Prostate gland (tissue), 2 donors: ENCODE data around the gene TMCO4. TPM values are rescaled to one million over a fixed set of nuclear protein-coding genes. Genes with fewer than 3 reads are reported as not detected.

Experiments
- DNase-seq: peaks from one replicate; pipeline ENCODE4 v3.0.0-alpha.2; 2019; ENCODE audit warnings: low spot score
- H3K27ac ChIP-seq, 2 donors: fragments of 200-600 bp; sonication (generic); 2 replicates each; pipeline ENCODE4 v1.5.1; 2017 to 2019
- H3K27me3 ChIP-seq: fragments of 200-600 bp; sonication (generic); replicated peaks from 2 replicates; pipeline ENCODE4 v1.5.1; 2019; ENCODE audit not compliant: insufficient read depth
- H3K36me3 ChIP-seq, 2 donors: fragments of 200-600 bp; sonication (generic); 1 replicate in 1 of 2; 2 replicates in 1 of 2; pipeline versions ENCODE4 v1.5.1 to v1.8.1; 2017 to 2019
- H3K4me1 ChIP-seq: fragments of 200-600 bp; sonication (generic); replicated peaks from 2 replicates; pipeline ENCODE4 v1.5.1; 2019
- H3K4me3 ChIP-seq, 2 donors: fragments of 200-600 bp; sonication (generic); 2 replicates each; pipeline ENCODE4 v1.5.1; 2017 to 2019
- H3K9me3 ChIP-seq: fragments of 200-600 bp; sonication (generic); 2 replicates; pipeline ENCODE4 v1.5.1; 2017
- POLR2A ChIP-seq: fragments of 450-650 bp; IDR thresholded peaks from one replicate; pipeline ENCODE4 v1.6.1; 2016; ENCODE audit warnings: antibody characterized with exemption, mild to moderate bottlenecking
- POLR2AphosphoS5 ChIP-seq: sonication (generic); formaldehyde crosslinking; IDR thresholded peaks from one replicate; pipeline ENCODE4 v1.6.1; 2017; ENCODE audit warnings: antibody characterized with exemption
- WGBS: methylation state at CpG from one replicate; pipeline ENCODE4 v1.1.5; 2018; 5-methylcytosine and 5-hydroxymethylcytosine counted together
- intact Hi-C: fragments of 100-400 bp; cut with DNase I; formaldehyde crosslinking; loops from one replicate; pipeline ENCODE4 v1.14.2; 2022
- total RNA-seq, 2 donors: library from RNA; depleted of rRNA; stranded (reverse); fragments of >200 nt; gene quantifications; one replicate each; pipeline ENCODE4 v1.1.0, GENCODE V29; 2016
- TF ChIP-seq, protein P1 (sequence below), 4 experiments: fragments of 200-600 bp in 2 of 4; fragments of 450-650 bp in 2 of 4; sonication (generic) in 2 of 4; IDR thresholded peaks; 1 replicate in 3 of 4; 2 replicates in 1 of 4; pipeline ENCODE4 v1.5.1; 2016 to 2019; ENCODE audit warnings: antibody characterized with exemption in 4 of 4, mild to moderate bottlenecking in 2 of 4, moderate library complexity in 2 of 4

TMCO4 gene
- total RNA-seq, 2 donors from 2014 or later = 60.5 to 89.9 TPM

DNA sequence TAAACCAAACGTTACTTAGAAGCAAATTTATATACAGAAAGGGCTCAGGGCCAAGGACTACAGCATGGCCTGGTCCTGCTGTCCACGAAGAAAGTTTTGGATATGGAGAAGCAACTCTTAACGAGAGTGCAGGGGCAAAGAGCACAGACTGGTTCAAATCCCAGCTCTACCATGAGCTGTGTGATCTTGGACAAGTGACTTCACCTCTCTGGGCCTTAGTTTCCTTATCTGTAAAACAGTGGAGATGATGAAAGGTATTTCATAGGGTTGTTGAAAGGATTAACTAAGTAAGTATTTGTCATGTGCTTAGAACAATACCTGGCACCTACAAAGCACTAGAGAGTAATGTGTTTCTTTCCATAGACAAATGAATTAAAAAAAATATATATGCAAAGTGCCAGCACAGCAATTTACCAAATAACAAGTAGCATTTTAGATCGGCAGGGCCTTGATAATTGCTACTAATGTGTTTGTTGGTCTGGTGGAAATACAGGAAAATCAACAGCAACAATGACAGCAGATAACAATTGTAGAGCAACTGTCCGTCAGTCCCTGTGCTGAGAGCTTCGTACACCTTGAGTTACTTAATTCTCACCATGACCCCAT is 25.4 kb downstream of the TMCO4 start:
- H3K9me3 ChIP-seq = no peaks in the 10 kb centered on the region
- no peaks in the 10 kb centered on the region for H3K27me3 ChIP-seq
- no peak overlapping the region for H3K4me3 ChIP-seq
- 74% methylated on average over 6 of the region's 6 CpGs for WGBS
- peak overlapping the region in 1 of 2 donors; percentile 7 for H3K27ac ChIP-seq
- no peaks in the 10 kb centered on the region for H3K36me3 ChIP-seq
- intact Hi-C loops = no loop called here
- peaks cover 15% of the 10 kb centered on the region for H3K4me1 ChIP-seq
- TF ChIP-seq POLR2A (no peak), POLR2AphosphoS5 (no peak)
- TF ChIP-seq, protein P1, sequence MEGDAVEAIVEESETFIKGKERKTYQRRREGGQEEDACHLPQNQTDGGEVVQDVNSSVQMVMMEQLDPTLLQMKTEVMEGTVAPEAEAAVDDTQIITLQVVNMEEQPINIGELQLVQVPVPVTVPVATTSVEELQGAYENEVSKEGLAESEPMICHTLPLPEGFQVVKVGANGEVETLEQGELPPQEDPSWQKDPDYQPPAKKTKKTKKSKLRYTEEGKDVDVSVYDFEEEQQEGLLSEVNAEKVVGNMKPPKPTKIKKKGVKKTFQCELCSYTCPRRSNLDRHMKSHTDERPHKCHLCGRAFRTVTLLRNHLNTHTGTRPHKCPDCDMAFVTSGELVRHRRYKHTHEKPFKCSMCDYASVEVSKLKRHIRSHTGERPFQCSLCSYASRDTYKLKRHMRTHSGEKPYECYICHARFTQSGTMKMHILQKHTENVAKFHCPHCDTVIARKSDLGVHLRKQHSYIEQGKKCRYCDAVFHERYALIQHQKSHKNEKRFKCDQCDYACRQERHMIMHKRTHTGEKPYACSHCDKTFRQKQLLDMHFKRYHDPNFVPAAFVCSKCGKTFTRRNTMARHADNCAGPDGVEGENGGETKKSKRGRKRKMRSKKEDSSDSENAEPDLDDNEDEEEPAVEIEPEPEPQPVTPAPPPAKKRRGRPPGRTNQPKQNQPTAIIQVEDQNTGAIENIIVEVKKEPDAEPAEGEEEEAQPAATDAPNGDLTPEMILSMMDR (IDR thresholded peaks at IDR 0.05) = no peak
- DNase-seq = no peak

- Histone ChIP-seq H3K36me3 (no peaks in the 10 kb centered on the region), H3K4me3 (no peak overlapping the region), H3K27me3 (no peaks in the 10 kb centered on the region), H3K9me3 (no peaks in the 10 kb centered on the region), H3K4me1 (peaks cover 15% of the 10 kb centered on the region), H3K27ac (peak overlapping the region in 1 of 2 donors; percentile 16)
- intact Hi-C loops = no loop called here
- no peak for DNase-seq
- TF ChIP-seq, protein P1 (IDR thresholded peaks at IDR 0.05) = no peak
- TF ChIP-seq POLR2AphosphoS5 = no peak
- no peak for TF ChIP-seq POLR2A
- 67% methylated on average over 4 of the region's 4 CpGs for WGBS
Observed at GRCh38 chr1:19773485-19773884, 26.2 kb downstream of the TMCO4 start.

DNA sequence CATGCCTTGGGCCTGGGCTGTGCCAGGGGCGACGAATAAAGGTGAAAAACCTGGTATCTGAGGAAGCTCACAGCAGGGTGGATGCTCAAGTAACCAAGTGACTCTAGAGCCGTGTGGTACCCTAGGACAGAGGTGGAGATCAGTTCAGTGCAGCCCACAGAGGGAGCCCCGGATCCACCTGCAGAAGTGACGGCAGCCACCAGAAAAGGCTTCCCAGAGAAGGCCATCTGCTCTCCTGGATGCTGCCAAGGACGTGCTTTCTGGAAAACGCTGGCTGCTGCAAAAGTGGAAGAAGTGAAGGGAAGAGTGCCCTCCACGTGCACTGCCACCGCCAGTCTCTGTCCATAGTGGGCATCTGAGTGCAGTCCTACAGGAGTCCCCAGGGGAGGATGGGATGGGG is 27.7 kb downstream of the TMCO4 start:
- Histone ChIP-seq H3K27ac (peak overlapping the region in 1 of 2 donors; percentile 87), H3K4me3 (no peak overlapping the region), H3K27me3 (no peaks in the 10 kb centered on the region), H3K36me3 (no peaks in the 10 kb centered on the region), H3K9me3 (no peaks in the 10 kb centered on the region), H3K4me1 (peaks cover 15% of the 10 kb centered on the region)
- TF ChIP-seq POLR2AphosphoS5 (no peak), POLR2A (no peak)
- TF ChIP-seq, protein P1 (IDR thresholded peaks at IDR 0.05) = no peak
- 73% methylated on average over 9 of the region's 9 CpGs for WGBS
- intact Hi-C loops = no loop called here
- no peak for DNase-seq

DNA sequence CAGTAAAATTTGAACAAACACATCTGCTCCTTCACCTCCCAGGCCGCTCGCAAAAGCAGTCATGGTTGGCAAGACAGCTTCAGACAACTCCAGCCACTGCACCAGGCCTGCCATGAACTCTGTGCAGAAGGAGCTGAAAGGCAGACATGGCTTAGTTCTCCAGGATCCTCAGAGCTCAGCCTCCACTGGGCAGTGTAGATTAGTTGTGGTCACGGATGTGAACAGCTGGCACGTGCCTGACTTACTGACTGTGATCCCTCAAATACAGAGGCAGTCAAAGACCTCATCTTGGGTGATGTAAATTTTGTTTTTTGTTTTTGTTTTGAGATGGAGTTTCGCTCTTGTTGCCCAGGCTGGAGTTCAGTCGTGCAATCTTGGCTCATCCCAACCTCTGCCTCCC is 28.4 kb downstream of the TMCO4 start:
- intact Hi-C loops = no loop called here
- no peaks in the 10 kb centered on the region for H3K36me3 ChIP-seq
- TF ChIP-seq POLR2AphosphoS5 (no peak), POLR2A (no peak)
- TF ChIP-seq, protein P1 (IDR thresholded peaks at IDR 0.05) = no peak

DNA sequence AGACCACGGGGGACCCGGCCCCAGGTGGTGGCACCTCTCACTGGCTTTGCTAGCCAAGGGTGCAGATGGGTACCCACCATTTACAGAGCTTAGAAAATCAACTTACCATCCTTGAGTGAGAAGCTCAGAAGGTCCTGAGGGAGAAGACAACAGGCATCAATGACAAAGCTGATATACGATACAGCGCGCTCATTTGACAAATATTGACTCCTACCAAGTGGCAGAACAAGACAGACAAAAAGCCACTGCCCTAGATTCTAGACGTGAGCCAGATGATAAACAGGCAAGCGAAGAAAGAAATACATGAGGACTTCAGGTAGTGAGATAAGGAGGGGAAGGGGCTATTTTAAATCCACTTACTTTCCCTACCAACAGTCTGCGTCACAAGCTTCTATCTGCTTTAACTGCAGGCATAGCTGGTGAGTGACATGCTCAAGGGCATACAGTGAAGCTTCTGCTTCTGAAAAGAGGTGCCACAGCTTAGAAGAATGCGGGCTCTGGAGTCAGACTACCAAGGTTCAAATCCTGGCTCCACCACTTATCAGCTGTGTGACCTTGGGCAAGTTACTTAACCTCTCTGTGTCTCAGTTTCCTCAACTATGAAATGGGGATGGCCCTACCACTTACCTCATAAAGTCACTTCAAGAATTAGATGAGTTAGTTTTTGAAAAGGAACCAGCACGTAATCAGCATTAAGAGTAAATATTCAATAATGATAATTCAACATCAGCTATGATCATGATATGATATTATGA is 29.1 kb downstream of the TMCO4 start:
- intact Hi-C loops = no loop called here
- peak; percentile 69 for DNase-seq
- Histone ChIP-seq H3K9me3 (no peaks in the 10 kb centered on the region), H3K27me3 (no peaks in the 10 kb centered on the region), H3K36me3 (no peaks in the 10 kb centered on the region), H3K4me1 (peaks cover 10% of the 10 kb centered on the region), H3K4me3 (no peak overlapping the region), H3K27ac (peak overlapping the region; percentile 71 to 87)
- WGBS = 62% methylated on average over 10 of the region's 10 CpGs
- peak; percentile 94 for TF ChIP-seq POLR2AphosphoS5
- TF ChIP-seq, protein P1 (IDR thresholded peaks at IDR 0.05) = peak in 1 of 4 experiments; percentile 9
- TF ChIP-seq POLR2A = no peak

More for the DNA sequence above, 28.4 kb downstream of the TMCO4 start:
- no peak for DNase-seq
- Histone ChIP-seq H3K9me3 (no peaks in the 10 kb centered on the region), H3K27ac (peak overlapping the region; percentile 71 to 87), H3K4me1 (peaks cover 15% of the 10 kb centered on the region), H3K27me3 (no peaks in the 10 kb centered on the region), H3K4me3 (no peak overlapping the region)
- WGBS = 88% methylated on average over 6 of the region's 6 CpGs
